ENCODE results near the gene CCT4.
"Not testable (repeated sequence)": the region's sequence is repeated elsewhere in the genome, so short reads cannot be mapped to it uniquely, and the experiment has no call there.

Gene CCT4

DNA sequence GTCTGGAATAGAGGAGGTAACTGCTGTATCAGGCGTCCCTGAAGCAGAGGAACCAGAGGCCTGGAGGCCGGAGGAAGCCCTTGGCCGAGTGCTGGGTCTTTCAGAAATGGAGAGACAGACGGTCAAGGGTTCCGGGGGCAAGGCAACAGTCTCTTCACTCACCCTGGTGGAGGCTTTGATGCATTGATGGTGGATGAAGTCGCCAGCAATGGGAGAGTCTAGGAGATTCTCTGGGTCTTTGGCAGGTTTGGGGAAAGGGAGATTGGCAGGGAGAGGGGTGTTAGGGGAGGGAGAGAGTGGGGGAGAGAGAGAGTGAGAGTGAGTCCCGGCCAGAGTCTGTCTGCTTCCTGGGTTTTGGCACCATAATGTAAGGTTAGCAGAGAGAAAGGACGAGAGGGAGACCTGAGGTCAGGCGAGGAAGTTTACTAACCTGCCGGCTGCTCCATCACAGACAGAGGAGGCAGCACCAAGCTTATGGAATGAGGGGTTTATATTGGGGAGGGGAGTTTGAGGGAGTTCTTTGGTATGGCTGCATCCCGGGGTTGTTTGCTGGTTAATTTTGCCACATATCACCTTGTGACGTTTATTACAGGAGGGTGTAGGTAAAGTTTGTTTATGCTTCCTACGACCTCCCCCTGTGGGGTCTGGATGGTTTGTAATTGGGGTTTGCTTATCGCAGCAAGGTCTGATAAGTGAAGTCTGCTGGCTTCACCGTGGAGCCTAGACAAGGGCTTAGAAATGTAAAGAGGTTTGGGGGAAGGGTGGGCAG, 36.6 kb upstream of the CCT4 start:
- TF ChIP-seq, protein P1, sequence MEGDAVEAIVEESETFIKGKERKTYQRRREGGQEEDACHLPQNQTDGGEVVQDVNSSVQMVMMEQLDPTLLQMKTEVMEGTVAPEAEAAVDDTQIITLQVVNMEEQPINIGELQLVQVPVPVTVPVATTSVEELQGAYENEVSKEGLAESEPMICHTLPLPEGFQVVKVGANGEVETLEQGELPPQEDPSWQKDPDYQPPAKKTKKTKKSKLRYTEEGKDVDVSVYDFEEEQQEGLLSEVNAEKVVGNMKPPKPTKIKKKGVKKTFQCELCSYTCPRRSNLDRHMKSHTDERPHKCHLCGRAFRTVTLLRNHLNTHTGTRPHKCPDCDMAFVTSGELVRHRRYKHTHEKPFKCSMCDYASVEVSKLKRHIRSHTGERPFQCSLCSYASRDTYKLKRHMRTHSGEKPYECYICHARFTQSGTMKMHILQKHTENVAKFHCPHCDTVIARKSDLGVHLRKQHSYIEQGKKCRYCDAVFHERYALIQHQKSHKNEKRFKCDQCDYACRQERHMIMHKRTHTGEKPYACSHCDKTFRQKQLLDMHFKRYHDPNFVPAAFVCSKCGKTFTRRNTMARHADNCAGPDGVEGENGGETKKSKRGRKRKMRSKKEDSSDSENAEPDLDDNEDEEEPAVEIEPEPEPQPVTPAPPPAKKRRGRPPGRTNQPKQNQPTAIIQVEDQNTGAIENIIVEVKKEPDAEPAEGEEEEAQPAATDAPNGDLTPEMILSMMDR (IDR thresholded peaks at IDR 0.05; ENCODE audit: borderline replicate concordance, control extremely low read depth, extremely low read depth, insufficient read depth, missing control alignments), result no peak
- no peak for DNase-seq (ENCODE audit: low spot score)
- in situ Hi-C loops (cut with MboI; ENCODE audit: low sequenced_read_pairs, unreplicated experiment), result no loop called here

GRCh38 chr2:61922714-61923113, 34.3 kb upstream of the CCT4 start:
- TF ChIP-seq, protein P1 (IDR thresholded peaks at IDR 0.05; ENCODE audit: borderline replicate concordance, control extremely low read depth, extremely low read depth, insufficient read depth, missing control alignments), result no peak
- no peak for DNase-seq (ENCODE audit: low spot score)
- in situ Hi-C loops (cut with MboI; ENCODE audit: low sequenced_read_pairs, unreplicated experiment), result no loop called here

DNA sequence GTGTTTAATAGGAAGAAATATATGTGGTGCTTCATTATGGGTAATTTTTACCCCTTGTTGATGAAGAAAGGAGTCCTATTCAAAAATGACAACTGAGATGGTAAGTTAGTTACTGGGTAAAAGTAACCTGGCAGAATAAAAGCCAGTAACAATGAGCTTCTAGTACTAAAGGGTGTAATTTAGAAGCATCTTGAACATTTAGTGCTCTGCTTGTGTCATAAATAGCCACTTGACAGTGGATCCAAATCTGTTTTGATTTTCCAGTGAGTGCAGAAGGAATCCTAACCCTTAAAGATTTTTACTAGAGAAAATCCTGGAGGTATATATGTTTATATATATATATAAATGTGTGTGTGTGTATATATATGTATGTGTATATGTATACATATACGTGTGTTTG, 32.1 kb upstream of the CCT4 start:
- in situ Hi-C loops (cut with MboI; ENCODE audit: low sequenced_read_pairs, unreplicated experiment), result no loop called here
- DNase-seq (ENCODE audit: low spot score), result no peak
- TF ChIP-seq, protein P1 (IDR thresholded peaks at IDR 0.05; ENCODE audit: borderline replicate concordance, control extremely low read depth, extremely low read depth, insufficient read depth, missing control alignments), result no peak

- in situ Hi-C loops (cut with MboI; ENCODE audit: low sequenced_read_pairs, unreplicated experiment), result loop anchor here (5.0 kb wide), 1 partner anchor 498 kb away; no protein-coding TSS in a partner anchor
- not testable (repeated sequence) for DNase-seq (ENCODE audit: low spot score)
These were observed 26.3 kb upstream of the CCT4 start for GRCh38 chr2:61914794-61915193.

- in situ Hi-C loops (cut with MboI; ENCODE audit: low sequenced_read_pairs, unreplicated experiment), result no loop called here
- TF ChIP-seq, protein P1 (IDR thresholded peaks at IDR 0.05; ENCODE audit: borderline replicate concordance, control extremely low read depth, extremely low read depth, insufficient read depth, missing control alignments), result no peak
- DNase-seq (ENCODE audit: low spot score), result no peak
These were observed 23.1 kb upstream of the CCT4 start for GRCh38 chr2:61911510-61911909.

DNA sequence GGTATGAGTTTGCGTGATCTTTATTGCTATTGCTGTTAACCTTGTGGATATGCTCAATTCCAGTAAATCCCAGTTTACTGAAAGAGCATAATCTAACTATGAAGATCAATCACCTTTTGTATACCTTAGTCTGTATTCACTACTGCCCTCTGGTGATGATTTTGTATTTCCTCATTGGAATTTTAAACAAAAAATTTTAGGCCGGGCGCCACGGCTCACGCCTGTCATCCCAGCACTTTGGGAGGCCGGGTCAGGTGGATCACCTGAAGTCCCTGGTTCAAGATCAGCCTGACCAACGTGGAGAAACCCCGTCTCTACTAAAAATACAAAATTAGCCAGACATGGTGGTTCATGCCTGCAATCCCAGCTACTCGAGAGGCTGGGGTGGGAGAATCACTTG, 22.1 kb upstream of the CCT4 start:
- in situ Hi-C loops (cut with MboI; ENCODE audit: low sequenced_read_pairs, unreplicated experiment), result no loop called here
- TF ChIP-seq, protein P1 (IDR thresholded peaks at IDR 0.05; ENCODE audit: borderline replicate concordance, control extremely low read depth, extremely low read depth, insufficient read depth, missing control alignments), result no peak
- DNase-seq (ENCODE audit: low spot score), result no peak

DNA sequence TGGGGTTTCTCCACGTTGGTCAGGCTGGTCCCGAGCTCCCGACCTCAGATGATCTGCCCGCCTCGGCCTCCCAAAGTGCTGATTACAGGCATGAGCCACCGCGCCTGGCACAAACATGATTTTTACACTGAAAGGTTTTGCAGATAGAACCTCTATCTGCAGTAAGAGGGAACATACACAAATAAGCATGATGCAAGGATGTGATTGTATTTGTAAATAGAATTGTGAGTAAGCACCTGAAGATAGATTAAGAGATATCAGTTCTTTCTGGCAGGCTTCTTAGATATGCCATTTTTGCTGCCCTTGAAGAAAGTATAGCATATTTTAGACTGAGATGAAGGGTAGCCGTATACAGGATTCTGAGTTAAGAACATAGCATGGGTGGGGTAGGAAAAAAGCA, 20.7 kb upstream of the CCT4 start:
- TF ChIP-seq, protein P1 (IDR thresholded peaks at IDR 0.05; ENCODE audit: borderline replicate concordance, control extremely low read depth, extremely low read depth, insufficient read depth, missing control alignments), result no peak
- in situ Hi-C loops (cut with MboI; ENCODE audit: low sequenced_read_pairs, unreplicated experiment), result no loop called here
- no peak for DNase-seq (ENCODE audit: low spot score)

All from GM13976 (cell line).